GM21737 (cell line): Measurements from ENCODE around the gene NSUN4.

Experiments used
- ATAC-seq: cut with Tn5 transposase; IDR thresholded peaks from one replicate; pipeline ENCODE4 v1.9.1; 2021; ENCODE audit warnings: mild to moderate bottlenecking, moderate library complexity; ENCODE audit not compliant: unreplicated experiment

NSUN4 gene

DNA sequence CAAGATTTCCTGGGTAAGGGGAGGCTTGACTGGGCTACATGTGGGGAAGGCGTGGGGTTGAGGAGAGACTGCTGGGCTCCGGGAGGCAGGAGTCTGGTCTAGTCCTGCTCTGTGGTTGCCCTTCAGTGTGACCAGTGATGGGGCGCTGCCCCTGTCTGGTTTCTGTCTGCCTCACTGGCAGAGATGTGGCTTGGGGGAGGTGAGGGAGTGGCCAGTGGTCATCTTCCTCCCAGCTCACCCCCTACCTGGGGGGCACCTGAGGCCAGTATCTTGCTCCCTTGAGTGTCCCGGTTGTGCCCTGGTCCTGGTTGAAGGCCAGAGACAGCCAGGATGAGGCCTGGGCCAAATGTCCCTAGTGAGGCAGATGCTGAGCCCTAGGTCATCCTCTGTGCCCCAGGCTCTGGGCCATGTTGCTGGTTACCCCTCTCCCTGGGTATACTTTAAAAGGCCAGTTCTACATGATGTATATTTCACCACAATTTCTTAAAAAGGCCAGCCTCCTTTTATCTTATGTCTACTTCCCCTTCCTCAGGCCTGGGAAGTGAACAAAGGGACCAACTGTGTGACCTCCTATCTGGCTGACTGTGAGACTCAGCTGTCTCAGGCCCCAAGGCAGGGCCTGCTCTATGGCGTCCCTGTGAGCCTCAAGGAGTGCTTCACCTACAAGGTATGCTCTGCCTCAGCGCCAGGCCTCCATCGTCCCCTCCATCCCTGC is 64.0 kb downstream of the NSUN4 start:
- ATAC-seq: no peak

DNA sequence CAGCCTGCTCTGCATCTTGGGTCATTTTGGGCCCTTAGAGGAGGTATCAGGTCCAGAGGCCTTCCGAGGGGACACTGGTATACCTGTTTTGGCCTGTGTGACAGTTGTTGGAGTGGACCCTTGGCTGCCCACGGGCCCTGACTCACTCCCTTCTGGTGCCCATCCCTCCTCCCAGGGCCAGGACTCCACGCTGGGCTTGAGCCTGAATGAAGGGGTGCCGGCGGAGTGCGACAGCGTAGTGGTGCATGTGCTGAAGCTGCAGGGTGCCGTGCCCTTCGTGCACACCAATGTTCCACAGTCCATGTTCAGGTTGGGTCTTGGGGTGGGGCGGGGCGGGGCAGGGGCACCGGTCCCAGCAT is 64.6 kb downstream of the NSUN4 start:
- no peak for ATAC-seq

DNA sequence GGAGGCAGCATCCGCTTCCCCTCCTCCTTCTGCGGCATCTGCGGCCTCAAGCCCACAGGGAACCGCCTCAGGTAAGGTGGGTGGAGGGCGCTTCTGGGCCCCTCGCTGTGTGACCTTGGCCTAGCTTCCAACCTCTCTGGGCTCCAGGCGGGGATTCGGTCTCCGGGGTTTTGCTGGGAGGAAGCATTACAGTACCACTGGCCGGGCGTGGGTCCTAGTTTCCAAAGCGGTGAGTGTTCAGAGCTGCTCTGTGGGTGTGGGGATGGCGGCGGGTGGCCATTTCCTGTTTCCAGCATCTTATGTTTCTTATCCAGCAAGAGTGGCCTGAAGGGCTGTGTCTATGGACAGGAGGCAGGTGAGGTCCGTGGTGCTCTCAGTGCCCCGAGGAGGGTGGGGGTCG is 65.1 kb downstream of the NSUN4 start:
- ATAC-seq: no peak

DNA sequence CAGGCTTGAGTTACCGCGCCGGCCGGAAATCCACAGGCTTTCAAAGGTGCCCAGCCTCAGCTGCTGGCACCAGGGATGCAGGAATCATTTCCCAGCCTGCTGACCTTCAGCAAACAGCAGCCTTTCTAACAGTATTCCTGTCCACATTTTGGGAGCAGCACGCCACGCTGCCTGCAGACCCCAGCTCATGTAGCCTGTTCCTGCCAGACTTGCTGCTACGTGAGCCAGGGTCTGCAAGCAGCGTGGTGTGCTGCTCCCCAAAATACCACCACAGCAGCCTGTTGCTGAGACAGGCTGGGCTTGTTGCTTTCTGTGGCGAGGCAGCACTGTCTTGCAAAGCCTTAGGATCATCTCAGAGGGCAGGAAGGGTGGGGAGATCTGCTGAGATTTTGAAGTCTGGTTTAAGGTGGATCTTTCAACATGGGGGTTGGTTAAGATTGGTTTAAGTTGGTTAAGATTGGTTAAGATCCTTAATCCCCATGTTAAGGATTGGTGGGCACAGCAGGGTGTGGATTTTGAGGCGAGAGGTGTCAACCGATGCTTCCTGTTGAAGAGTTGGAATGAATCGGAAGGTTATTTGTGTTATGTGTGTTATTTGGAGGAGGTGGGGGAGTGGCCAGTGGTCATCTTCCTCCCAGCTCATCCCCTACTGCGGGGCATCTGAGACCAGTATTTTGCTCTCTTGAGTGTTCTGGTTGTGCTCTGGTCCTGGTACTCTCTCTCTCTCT is 66.4 kb downstream of the NSUN4 start:
- no peak for ATAC-seq

DNA sequence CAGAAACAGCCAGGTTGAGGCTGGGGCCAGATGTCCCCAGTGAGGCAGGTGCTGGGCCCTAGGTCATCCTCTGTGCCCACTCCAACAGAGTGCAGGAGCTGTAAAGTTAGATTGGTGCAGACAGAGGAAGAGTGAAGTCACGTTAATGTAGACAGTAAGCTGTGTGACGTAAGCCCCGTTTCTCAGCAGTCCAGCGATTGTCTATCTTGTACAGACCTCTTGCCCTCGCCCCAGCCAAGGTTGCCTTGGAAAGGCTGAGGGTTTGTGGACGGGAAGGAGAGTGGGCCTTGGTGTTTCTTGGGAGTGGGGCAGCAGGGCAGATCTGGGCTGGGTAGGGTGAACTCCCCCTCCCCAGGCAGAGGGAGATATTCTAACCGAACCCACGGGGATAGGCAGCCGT is 67.0 kb downstream of the NSUN4 start:
- ATAC-seq: no peak

- no peak for ATAC-seq
Measured at GRCh38 chr1:46408356-46409062, 67.9 kb downstream of the NSUN4 start.

GRCh38 chr1:46409063-46409372 is 68.4 kb downstream of the NSUN4 start:
- ATAC-seq: no peak

DNA sequence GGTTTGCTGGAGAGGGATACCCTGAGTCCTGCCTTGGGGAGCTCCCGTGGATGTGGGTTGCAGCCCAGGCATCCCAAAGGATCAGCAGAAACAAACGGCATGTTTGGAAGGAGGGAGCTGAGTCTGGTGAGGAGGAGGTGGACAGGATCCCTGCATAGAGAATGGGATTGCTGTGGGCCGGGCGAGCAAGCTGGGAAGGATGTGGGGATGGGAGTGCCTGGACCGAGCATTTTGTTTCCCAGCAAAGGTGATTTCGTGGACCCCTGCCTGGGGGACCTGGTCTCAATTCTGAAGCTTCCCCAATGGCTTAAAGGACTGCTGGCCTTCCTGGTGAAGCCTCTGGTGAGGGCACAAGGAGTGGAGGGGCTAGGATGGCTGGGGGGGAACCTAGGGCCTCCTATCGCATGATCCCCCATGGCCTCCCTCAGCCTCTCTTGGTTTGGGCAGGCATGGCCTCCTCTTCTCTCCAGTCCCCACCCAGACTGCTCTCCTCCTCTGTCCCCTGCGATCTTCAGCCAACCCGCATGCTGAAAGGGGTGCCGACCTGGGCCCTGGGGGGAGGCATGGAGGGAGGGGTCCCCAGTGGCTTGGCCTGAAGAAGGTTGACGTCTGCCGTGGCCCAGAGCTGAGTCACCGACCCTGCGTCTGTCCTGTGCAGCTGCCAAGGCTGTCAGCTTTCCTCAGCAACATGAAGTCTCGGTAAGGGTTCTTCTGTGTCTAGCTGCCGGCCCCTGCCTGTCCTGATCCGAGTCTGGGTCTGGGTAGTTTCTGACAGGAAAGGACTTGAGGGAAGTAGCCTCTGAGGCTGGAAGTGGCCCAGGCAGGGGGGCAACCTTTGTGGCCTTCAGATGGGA is 69.8 kb downstream of the NSUN4 start:
- no peak for ATAC-seq

- ATAC-seq: no peak
Measured at GRCh38 chr1:46411010-46411405, 70.4 kb downstream of the NSUN4 start.
